ENCODE results near the gene MSX1. TPM values are rescaled to one million over a fixed set of nuclear protein-coding genes. Genes with fewer than 3 reads are reported as not detected.

The MSX1 gene
- total and polyA plus RNA-seq, 7 experiments from 2014 or later: not detected

- no peak for ATAC-seq
- Mint-ChIP-seq H3K27me3 (peaks cover 70 to 79% (median 74%) of the 10 kb centered on the region in 5 donors), H3K4me3 (no peak overlapping the region), H3K4me1 (peaks cover 4 to 31% (median 19%) of the 10 kb centered on the region in 7 donors), H3K9me3 (peaks cover 0 to 4% (median 0%) of the 10 kb centered on the region in 11 donors), H3K27ac (no peak overlapping the region), H3K36me3 (peaks cover 0 to 2% (median 0%) of the 10 kb centered on the region in 5 donors)
- DNase-seq: no peak
- POLR2A ChIA-PET: no interaction called here
- no peaks in the 10 kb centered on the region for H3K36me3 ChIP-seq (ENCODE audit: control insufficient read depth in 2 of 3, insufficient read depth in 3 of 3, low read length in 3 of 3)
- H3K27ac ChIP-seq (ENCODE audit: low read depth, low read length): no peak overlapping the region
- peaks cover 4 to 11% of the 10 kb centered on the region in 2 donors for H3K27me3 ChIP-seq (ENCODE audit: control insufficient read depth in 2 of 2, insufficient read depth in 2 of 2, low read length in 2 of 2)
- intact Hi-C loops (cut with micrococcal nuclease): no loop called here
- H3K4me1 ChIP-seq (ENCODE audit: control insufficient read depth in 2 of 2, insufficient read depth in 2 of 2, low read length in 2 of 2): no peaks in the 10 kb centered on the region
- H3K9me3 ChIP-seq (ENCODE audit: control insufficient read depth in 2 of 3, low read length in 3 of 3): no peaks in the 10 kb centered on the region
- CTCF ChIA-PET: no interaction called here
- no peak overlapping the region for H3K4me3 ChIP-seq (ENCODE audit: low read length)
Measured at GRCh38 chr4:4868758-4869723, 9.6 kb downstream of the MSX1 start.

GRCh38 chr4:4869731-4870571 is 10.5 kb downstream of the MSX1 start:
- peaks cover 70 to 79% (median 74%) of the 10 kb centered on the region in 5 donors for H3K27me3 Mint-ChIP-seq
- DNase-seq: no peak
- Histone ChIP-seq H3K36me3 (ENCODE audit: control insufficient read depth in 2 of 3, insufficient read depth in 3 of 3, low read length in 3 of 3) (no peaks in the 10 kb centered on the region), H3K4me1 (ENCODE audit: control insufficient read depth in 2 of 2, insufficient read depth in 2 of 2, low read length in 2 of 2) (no peaks in the 10 kb centered on the region), H3K27ac (ENCODE audit: low read depth, low read length) (no peak overlapping the region), H3K9me3 (ENCODE audit: control insufficient read depth in 2 of 3, low read length in 3 of 3) (no peaks in the 10 kb centered on the region), H3K27me3 (ENCODE audit: control insufficient read depth in 2 of 2, insufficient read depth in 2 of 2, low read length in 2 of 2) (peaks cover 4 to 7% of the 10 kb centered on the region in 2 donors), H3K4me3 (ENCODE audit: low read length) (no peak overlapping the region)
- H3K9me3 Mint-ChIP-seq: peaks cover 0 to 4% (median 0%) of the 10 kb centered on the region in 11 donors
- peaks cover 0 to 2% (median 0%) of the 10 kb centered on the region in 5 donors for H3K36me3 Mint-ChIP-seq
- intact Hi-C loops (cut with micrococcal nuclease): no loop called here
- ATAC-seq: no peak
- peaks cover 4 to 31% (median 19%) of the 10 kb centered on the region in 7 donors for H3K4me1 Mint-ChIP-seq
- no peak overlapping the region for H3K4me3 Mint-ChIP-seq
- CTCF ChIA-PET: interaction anchor here (0.6 kb wide), 1 partner anchor 324 kb away, joined by 4 read pairs; no protein-coding TSS in a partner anchor
- peak overlapping the region in 1 of 9 donors; percentile 46 for H3K27ac Mint-ChIP-seq
- POLR2A ChIA-PET: no interaction called here

GRCh38 chr4:4870576-4871241 is 11.2 kb downstream of the MSX1 start:
- Histone ChIP-seq H3K9me3 (ENCODE audit: control insufficient read depth in 2 of 3, low read length in 3 of 3) (no peaks in the 10 kb centered on the region), H3K27me3 (ENCODE audit: control insufficient read depth in 2 of 2, insufficient read depth in 2 of 2, low read length in 2 of 2) (peaks cover 4 to 5% of the 10 kb centered on the region in 2 donors)
- peak overlapping the region in 1 of 9 donors; percentile 23 for H3K27ac Mint-ChIP-seq

GRCh38 chr4:4871242-4871572 is 11.7 kb downstream of the MSX1 start:
- DNase-seq (no peak), ATAC-seq (no peak)
- H3K27me3 ChIP-seq (ENCODE audit: control insufficient read depth in 2 of 2, insufficient read depth in 2 of 2, low read length in 2 of 2): peaks cover 4 to 5% of the 10 kb centered on the region in 2 donors
- ChIA-PET POLR2A (no interaction called here), CTCF (no interaction called here)
- H3K27ac ChIP-seq (ENCODE audit: low read depth, low read length): no peak overlapping the region
- H3K9me3 ChIP-seq (ENCODE audit: control insufficient read depth in 2 of 3, low read length in 3 of 3): no peaks in the 10 kb centered on the region
- Mint-ChIP-seq H3K4me1 (peaks cover 2 to 24% (median 15%) of the 10 kb centered on the region in 7 donors), H3K9me3 (peaks cover 0 to 3% (median 0%) of the 10 kb centered on the region in 11 donors), H3K27me3 (peaks cover 66 to 78% (median 73%) of the 10 kb centered on the region in 5 donors), H3K4me3 (peak overlapping the region in 2 of 10 donors; percentile 11 to 37), H3K27ac (peak overlapping the region in 1 of 9 donors; percentile 2), H3K36me3 (peaks cover 0 to 2% (median 0%) of the 10 kb centered on the region in 5 donors)
- intact Hi-C loops (cut with micrococcal nuclease): no loop called here
- H3K36me3 ChIP-seq (ENCODE audit: control insufficient read depth in 2 of 3, insufficient read depth in 3 of 3, low read length in 3 of 3): no peaks in the 10 kb centered on the region
- H3K4me1 ChIP-seq (ENCODE audit: control insufficient read depth in 2 of 2, insufficient read depth in 2 of 2, low read length in 2 of 2): no peaks in the 10 kb centered on the region
- no peak overlapping the region for H3K4me3 ChIP-seq (ENCODE audit: low read length)

More at GRCh38 chr4:4870576-4871241, 11.2 kb downstream of the MSX1 start:
- Mint-ChIP-seq H3K4me1 (peaks cover 4 to 27% (median 19%) of the 10 kb centered on the region in 7 donors), H3K4me3 (peak overlapping the region in 2 of 10 donors; percentile 11 to 37), H3K9me3 (peaks cover 0 to 3% (median 0%) of the 10 kb centered on the region in 11 donors), H3K36me3 (peaks cover 0 to 2% (median 0%) of the 10 kb centered on the region in 5 donors), H3K27me3 (peaks cover 70 to 79% (median 73%) of the 10 kb centered on the region in 5 donors)
- intact Hi-C loops (cut with micrococcal nuclease): no loop called here
- Histone ChIP-seq H3K27ac (ENCODE audit: low read depth, low read length) (no peak overlapping the region), H3K4me3 (ENCODE audit: low read length) (no peak overlapping the region), H3K4me1 (ENCODE audit: control insufficient read depth in 2 of 2, insufficient read depth in 2 of 2, low read length in 2 of 2) (no peaks in the 10 kb centered on the region), H3K36me3 (ENCODE audit: control insufficient read depth in 2 of 3, insufficient read depth in 3 of 3, low read length in 3 of 3) (no peaks in the 10 kb centered on the region)
- ATAC-seq (no peak), DNase-seq (no peak)
- ChIA-PET CTCF (interaction anchor here (0.6 kb wide), 1 partner anchor 325 kb away, joined by 4 read pairs; no protein-coding TSS in a partner anchor), POLR2A (no interaction called here)

- H3K27ac Mint-ChIP-seq: no peak overlapping the region
- CTCF ChIA-PET: no interaction called here
- DNase-seq: no peak
- POLR2A ChIA-PET: no interaction called here
- no peak for ATAC-seq
- no peak overlapping the region for H3K4me3 ChIP-seq (ENCODE audit: low read length)
- peaks cover 4 to 5% of the 10 kb centered on the region in 2 donors for H3K27me3 ChIP-seq (ENCODE audit: control insufficient read depth in 2 of 2, insufficient read depth in 2 of 2, low read length in 2 of 2)
- intact Hi-C loops (cut with micrococcal nuclease): no loop called here
- H3K4me1 ChIP-seq (ENCODE audit: control insufficient read depth in 2 of 2, insufficient read depth in 2 of 2, low read length in 2 of 2): no peaks in the 10 kb centered on the region
- H3K9me3 Mint-ChIP-seq: peaks cover 0 to 3% (median 0%) of the 10 kb centered on the region in 11 donors
- peaks cover 61 to 73% (median 69%) of the 10 kb centered on the region in 5 donors for H3K27me3 Mint-ChIP-seq
- H3K9me3 ChIP-seq (ENCODE audit: control insufficient read depth in 2 of 3, low read length in 3 of 3): no peaks in the 10 kb centered on the region
- H3K27ac ChIP-seq (ENCODE audit: low read depth, low read length): no peak overlapping the region
- peaks cover 0 to 2% (median 0%) of the 10 kb centered on the region in 5 donors for H3K36me3 Mint-ChIP-seq
- no peaks in the 10 kb centered on the region for H3K36me3 ChIP-seq (ENCODE audit: control insufficient read depth in 2 of 3, insufficient read depth in 3 of 3, low read length in 3 of 3)
- peaks cover 2 to 19% (median 11%) of the 10 kb centered on the region in 7 donors for H3K4me1 Mint-ChIP-seq
- no peak overlapping the region for H3K4me3 Mint-ChIP-seq
Measured at GRCh38 chr4:4871573-4872313, 12.3 kb downstream of the MSX1 start.
